Measurements from ENCODE around the gene DNAJC16.
"Not testable (repeated sequence)": the region's sequence is repeated elsewhere in the genome, so short reads cannot be mapped to it uniquely, and the experiment has no call there.

The DNAJC16 gene

GRCh38 chr1:15483971-15484370 lies 42.7 kb upstream of the DNAJC16 start:
- no peaks in the 10 kb centered on the region for H3K27me3 Mint-ChIP-seq (ENCODE audit: low read depth)
- peaks cover 27% of the 10 kb centered on the region for H3K36me3 Mint-ChIP-seq (ENCODE audit: low read depth)
- H3K4me1 Mint-ChIP-seq: peaks cover 6% of the 10 kb centered on the region
- no peak overlapping the region for H3K4me3 Mint-ChIP-seq
- TF ChIP-seq CTCF (IDR thresholded peaks at IDR 0.05; ENCODE audit: unreplicated experiment in 3 of 3): no peak
- peaks cover 3% of the 10 kb centered on the region for H3K9me3 Mint-ChIP-seq
- H3K27ac Mint-ChIP-seq: no peak overlapping the region

- Mint-ChIP-seq H3K4me1 (peaks cover 10% of the 10 kb centered on the region), H3K36me3 (ENCODE audit: low read depth) (peaks cover 32% of the 10 kb centered on the region)
- not testable (repeated sequence) for H3K9me3 Mint-ChIP-seq; H3K27me3 Mint-ChIP-seq (ENCODE audit: low read depth); H3K4me3 Mint-ChIP-seq; H3K27ac Mint-ChIP-seq
These were observed 42.2 kb upstream of the DNAJC16 start for GRCh38 chr1:15484443-15484842.

GRCh38 chr1:15485636-15486035 lies 41.0 kb upstream of the DNAJC16 start:
- Mint-ChIP-seq H3K36me3 (ENCODE audit: low read depth) (peaks cover 44% of the 10 kb centered on the region), H3K4me1 (peaks cover 12% of the 10 kb centered on the region), H3K4me3 (no peak overlapping the region), H3K9me3 (peaks cover 3% of the 10 kb centered on the region), H3K27me3 (ENCODE audit: low read depth) (no peaks in the 10 kb centered on the region), H3K27ac (no peak overlapping the region)
- TF ChIP-seq CTCF (IDR thresholded peaks at IDR 0.05; ENCODE audit: unreplicated experiment in 3 of 3): no peak

GRCh38 chr1:15486844-15487610 lies 39.6 kb upstream of the DNAJC16 start:
- Mint-ChIP-seq H3K36me3 (ENCODE audit: low read depth) (peaks cover 52% of the 10 kb centered on the region), H3K4me1 (peaks cover 12% of the 10 kb centered on the region)
- H3K4me3 Mint-ChIP-seq; H3K27ac Mint-ChIP-seq; H3K27me3 Mint-ChIP-seq (ENCODE audit: low read depth); H3K9me3 Mint-ChIP-seq: not testable (repeated sequence)

- no peaks in the 10 kb centered on the region for H3K27me3 Mint-ChIP-seq (ENCODE audit: low read depth)
- H3K9me3 Mint-ChIP-seq: peaks cover 3% of the 10 kb centered on the region
- peaks cover 61% of the 10 kb centered on the region for H3K36me3 Mint-ChIP-seq (ENCODE audit: low read depth)
- H3K4me3 Mint-ChIP-seq: no peak overlapping the region
- peaks cover 12% of the 10 kb centered on the region for H3K4me1 Mint-ChIP-seq
- no peak overlapping the region for H3K27ac Mint-ChIP-seq
- no peak for TF ChIP-seq CTCF (IDR thresholded peaks at IDR 0.05; ENCODE audit: unreplicated experiment in 3 of 3)
These were observed 38.3 kb upstream of the DNAJC16 start for GRCh38 chr1:15488371-15488770.

- Mint-ChIP-seq H3K4me3 (peak overlapping the region in 1 of 3 experiments; percentile 34), H3K9me3 (peaks cover 3% of the 10 kb centered on the region), H3K27ac (peak overlapping the region in 2 of 3 experiments; percentile 13 to 55), H3K27me3 (ENCODE audit: low read depth) (no peaks in the 10 kb centered on the region), H3K4me1 (peaks cover 12% of the 10 kb centered on the region), H3K36me3 (ENCODE audit: low read depth) (peaks cover 66% of the 10 kb centered on the region)
- TF ChIP-seq CTCF (IDR thresholded peaks at IDR 0.05; ENCODE audit: unreplicated experiment in 3 of 3): no peak
These were observed 37.5 kb upstream of the DNAJC16 start for GRCh38 chr1:15489052-15489736.

- not testable (repeated sequence) for H3K27me3 Mint-ChIP-seq (ENCODE audit: low read depth); H3K9me3 Mint-ChIP-seq; H3K27ac Mint-ChIP-seq; H3K4me3 Mint-ChIP-seq
- Mint-ChIP-seq H3K4me1 (peaks cover 12% of the 10 kb centered on the region), H3K36me3 (ENCODE audit: low read depth) (peaks cover 65% of the 10 kb centered on the region)
These were observed 35.6 kb upstream of the DNAJC16 start for GRCh38 chr1:15491010-15491409.

Measured in nephron (organoid).